LHCN-M2 (cell line): Measurements from ENCODE around the gene PRKACG. TPM values are rescaled to one million over a fixed set of nuclear protein-coding genes. Genes with fewer than 3 reads are reported as not detected.

Source experiments
- total RNA-seq: library from RNA; depleted of rRNA; stranded (reverse); fragments of >200 nt; gene quantifications from 2 replicates; pipeline ENCODE4 v1.2.3, GENCODE V29; 2014; rRNA removed

PRKACG gene
- total RNA-seq, 1 experiment from 2014 or later = not detected

Other genes starting within 250 kb of the PRKACG start
- gene FXN, start 21.6 kb upstream of the PRKACG start, total RNA-seq = 6.5 and 11.1 TPM in 2 replicates
- 25.7 and 28.2 TPM in 2 replicates for gene TJP2, start 160.2 kb upstream of the PRKACG start, total RNA-seq